KMS-11 (cell line): ENCODE measurements around the gene GALNT2.

Experiments
- H2AFZ ChIP-seq: fragments of 200-600 bp; sonication (generic); 2 replicates; pipeline ENCODE4 v1.6.1; 2016; ENCODE audit warnings: antibody characterized with exemption, mixed run types, low read depth
- H3K27ac ChIP-seq: fragments of 200-600 bp; sonication (generic); 2 replicates; pipeline ENCODE4 v1.6.1; 2016; ENCODE audit warnings: mild to moderate bottlenecking, mixed run types
- H3K27me3 ChIP-seq: fragments of 200-600 bp; sonication (generic); 2 replicates; pipeline ENCODE4 v1.6.1; 2017; ENCODE audit warnings: mild to moderate bottlenecking, low read depth, mixed run types, moderate library complexity; ENCODE audit not compliant: insufficient read depth
- H3K36me3 ChIP-seq: fragments of 200-600 bp; sonication (generic); 2 replicates; pipeline ENCODE4 v1.6.1; 2017; ENCODE audit warnings: mild to moderate bottlenecking, mixed run types; ENCODE audit not compliant: insufficient read depth
- H3K4me1 ChIP-seq: fragments of 200-600 bp; sonication (generic); 2 replicates; pipeline ENCODE4 v1.6.1; 2016; ENCODE audit warnings: mild to moderate bottlenecking, low read depth, mixed run types; ENCODE audit not compliant: poor library complexity, severe bottlenecking
- H3K4me2 ChIP-seq: fragments of 200-600 bp; sonication (generic); 2 replicates; pipeline ENCODE4 v1.7.0; 2016; ENCODE audit warnings: mild to moderate bottlenecking, mixed run types
- H3K4me3 ChIP-seq: fragments of 200-600 bp; sonication (generic); IDR thresholded peaks from 2 replicates; pipeline ENCODE4 v1.6.1; 2017; ENCODE audit warnings: low read depth, low read length, mixed read lengths; ENCODE audit not compliant: insufficient read depth
- H3K79me2 ChIP-seq: fragments of 200-600 bp; sonication (generic); 2 replicates; pipeline ENCODE4 v1.6.1; 2016; ENCODE audit warnings: low read depth, mixed run types; ENCODE audit not compliant: insufficient read depth
- H3K9ac ChIP-seq: fragments of 200-600 bp; sonication (generic); 2 replicates; pipeline ENCODE4 v1.6.1; 2016; ENCODE audit warnings: mild to moderate bottlenecking, mixed run types
- H4K20me1 ChIP-seq: fragments of 200-600 bp; sonication (generic); 2 replicates; pipeline ENCODE4 v1.6.1; 2016; ENCODE audit warnings: mild to moderate bottlenecking, mixed run types; ENCODE audit not compliant: insufficient read depth
- TF ChIP-seq, protein P1 (sequence below): fragments of 200-600 bp; sonication (generic); conservative IDR thresholded peaks from 2 replicates; pipeline ENCODE4 v1.6.1; 2017; ENCODE audit warnings: low read depth, mild to moderate bottlenecking, antibody characterized with exemption, low read length, moderate library complexity, mixed read lengths

Gene GALNT2

DNA sequence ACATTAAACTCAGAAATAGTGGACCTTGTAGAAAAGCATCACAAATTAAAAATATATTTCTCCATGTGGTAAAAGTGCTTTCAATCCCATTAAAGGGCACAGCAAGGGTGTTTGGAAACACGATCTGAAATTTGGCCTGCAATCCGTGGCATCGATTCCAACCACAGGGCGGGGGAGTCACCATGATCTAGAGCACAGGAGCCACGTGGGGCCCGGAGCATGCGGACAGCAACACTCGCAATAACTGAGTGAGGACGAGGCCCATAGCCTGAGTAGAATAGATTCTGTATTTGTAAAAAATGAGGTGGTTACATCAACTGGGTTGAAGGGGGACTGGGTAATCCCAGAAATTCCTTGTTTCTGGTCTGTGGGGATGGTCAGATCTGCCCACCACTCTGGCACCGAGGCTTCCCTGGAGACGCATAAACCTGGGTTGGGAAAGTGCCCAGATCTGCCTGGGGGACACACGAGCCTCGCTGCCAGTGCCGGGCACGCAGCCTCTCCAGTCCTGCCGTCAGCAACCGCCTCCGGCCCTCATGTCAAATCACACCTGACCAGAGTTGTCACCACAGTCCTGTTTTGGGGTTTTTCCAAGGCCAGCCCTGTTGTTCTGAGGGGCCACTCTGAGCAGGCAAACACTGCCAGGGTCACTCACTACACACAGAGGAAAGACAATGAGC is 254.8 kb downstream of the GALNT2 start:
- H3K4me2 ChIP-seq: no peak overlapping the region

DNA sequence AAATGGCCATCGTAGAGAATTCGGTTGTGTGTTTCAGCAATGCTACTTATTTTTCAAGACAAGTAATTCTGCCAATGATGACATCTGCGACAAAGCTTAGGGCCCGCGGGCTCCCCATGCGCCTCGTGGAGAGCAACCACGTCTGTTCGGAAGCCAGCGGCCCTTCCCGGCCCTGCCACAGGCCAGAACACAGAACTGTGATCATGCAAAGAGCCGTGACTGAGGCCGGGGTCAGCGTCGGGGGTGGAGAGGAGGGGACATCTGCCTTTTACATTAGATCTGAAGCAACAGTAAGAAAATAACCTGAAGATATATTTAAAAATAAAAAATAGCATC is 255.4 kb downstream of the GALNT2 start:
- TF ChIP-seq, protein P1, sequence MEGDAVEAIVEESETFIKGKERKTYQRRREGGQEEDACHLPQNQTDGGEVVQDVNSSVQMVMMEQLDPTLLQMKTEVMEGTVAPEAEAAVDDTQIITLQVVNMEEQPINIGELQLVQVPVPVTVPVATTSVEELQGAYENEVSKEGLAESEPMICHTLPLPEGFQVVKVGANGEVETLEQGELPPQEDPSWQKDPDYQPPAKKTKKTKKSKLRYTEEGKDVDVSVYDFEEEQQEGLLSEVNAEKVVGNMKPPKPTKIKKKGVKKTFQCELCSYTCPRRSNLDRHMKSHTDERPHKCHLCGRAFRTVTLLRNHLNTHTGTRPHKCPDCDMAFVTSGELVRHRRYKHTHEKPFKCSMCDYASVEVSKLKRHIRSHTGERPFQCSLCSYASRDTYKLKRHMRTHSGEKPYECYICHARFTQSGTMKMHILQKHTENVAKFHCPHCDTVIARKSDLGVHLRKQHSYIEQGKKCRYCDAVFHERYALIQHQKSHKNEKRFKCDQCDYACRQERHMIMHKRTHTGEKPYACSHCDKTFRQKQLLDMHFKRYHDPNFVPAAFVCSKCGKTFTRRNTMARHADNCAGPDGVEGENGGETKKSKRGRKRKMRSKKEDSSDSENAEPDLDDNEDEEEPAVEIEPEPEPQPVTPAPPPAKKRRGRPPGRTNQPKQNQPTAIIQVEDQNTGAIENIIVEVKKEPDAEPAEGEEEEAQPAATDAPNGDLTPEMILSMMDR: no peak

More for the DNA sequence above, 254.8 kb downstream of the GALNT2 start:
- H3K4me3 ChIP-seq: no peak overlapping the region
- no peak overlapping the region for H2AFZ ChIP-seq
- no peak overlapping the region for H3K9ac ChIP-seq
- TF ChIP-seq, protein P1: no peak
- H4K20me1 ChIP-seq: no peaks in the 10 kb centered on the region
- H3K27me3 ChIP-seq: no peaks in the 10 kb centered on the region
- H3K4me1 ChIP-seq: no peaks in the 10 kb centered on the region
- H3K27ac ChIP-seq: no peak overlapping the region
- no peaks in the 10 kb centered on the region for H3K79me2 ChIP-seq
- H3K36me3 ChIP-seq: no peaks in the 10 kb centered on the region

DNA sequence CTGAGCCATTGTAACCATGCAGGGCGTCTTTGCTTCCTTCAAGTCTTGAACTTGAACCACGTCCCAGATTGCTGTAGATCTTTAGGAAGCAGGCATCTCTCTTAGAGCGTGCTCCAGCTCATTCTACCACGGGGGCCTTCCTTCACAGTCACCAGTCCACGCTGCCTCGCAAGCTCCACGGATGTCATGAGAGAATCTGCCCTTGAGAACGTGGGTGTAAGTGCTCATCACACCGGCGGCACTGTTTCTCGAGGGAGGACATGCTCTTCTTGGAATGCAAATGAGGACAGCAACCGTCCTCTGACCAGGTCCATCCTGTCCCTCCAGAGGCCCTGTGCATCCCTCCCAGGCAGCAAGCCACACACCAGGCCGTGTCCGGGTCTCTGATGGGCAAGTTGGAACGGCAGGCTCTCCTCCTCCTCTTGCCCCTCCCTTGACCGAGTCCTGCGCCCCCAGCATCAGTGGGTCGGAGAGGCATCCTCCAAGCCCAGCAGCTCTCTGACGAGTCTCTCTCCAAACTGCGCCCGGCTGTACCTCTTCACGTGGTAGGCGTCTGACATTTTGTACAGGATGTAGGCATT is 256.0 kb downstream of the GALNT2 start:
- H4K20me1 ChIP-seq: no peaks in the 10 kb centered on the region
- H3K4me3 ChIP-seq: no peak overlapping the region
- H3K27ac ChIP-seq: no peak overlapping the region
- no peak overlapping the region for H3K4me2 ChIP-seq
- H2AFZ ChIP-seq: no peak overlapping the region
- H3K9ac ChIP-seq: no peak overlapping the region
- no peaks in the 10 kb centered on the region for H3K27me3 ChIP-seq
- H3K79me2 ChIP-seq: no peaks in the 10 kb centered on the region
- TF ChIP-seq, protein P1: no peak
- no peaks in the 10 kb centered on the region for H3K4me1 ChIP-seq
- H3K36me3 ChIP-seq: no peaks in the 10 kb centered on the region

More for the DNA sequence above, 255.4 kb downstream of the GALNT2 start:
- Histone ChIP-seq H3K9ac (no peak overlapping the region), H3K4me2 (no peak overlapping the region), H2AFZ (no peak overlapping the region), H3K79me2 (no peaks in the 10 kb centered on the region), H3K27me3 (no peaks in the 10 kb centered on the region), H3K27ac (no peak overlapping the region), H3K36me3 (no peaks in the 10 kb centered on the region), H3K4me1 (no peaks in the 10 kb centered on the region), H4K20me1 (no peaks in the 10 kb centered on the region), H3K4me3 (no peak overlapping the region)

DNA sequence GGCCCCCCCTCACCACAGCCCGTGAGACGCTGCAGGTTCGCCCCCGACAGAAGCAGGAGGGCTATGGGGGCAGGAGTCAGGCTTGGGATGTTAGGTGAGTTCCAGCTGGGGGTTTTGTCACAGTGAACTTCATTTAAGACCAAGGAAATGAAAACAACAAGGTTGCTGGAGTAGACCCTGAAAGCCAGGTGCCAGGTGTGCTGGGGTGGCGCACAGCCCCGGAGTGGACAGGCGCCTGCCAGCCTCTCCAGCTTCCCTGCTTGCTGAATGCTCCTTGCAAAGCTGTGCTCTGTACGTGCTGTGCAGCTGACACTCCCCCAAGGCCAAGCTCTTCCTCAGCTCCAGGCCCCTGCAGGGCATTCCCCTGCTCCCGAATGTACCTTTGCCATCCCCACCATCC is 256.6 kb downstream of the GALNT2 start:
- no peaks in the 10 kb centered on the region for H3K79me2 ChIP-seq
- no peak overlapping the region for H3K4me3 ChIP-seq

More for the DNA sequence above, 256.6 kb downstream of the GALNT2 start:
- Histone ChIP-seq H3K36me3 (no peaks in the 10 kb centered on the region), H3K27me3 (no peaks in the 10 kb centered on the region), H3K4me1 (no peaks in the 10 kb centered on the region), H2AFZ (no peak overlapping the region), H3K27ac (no peak overlapping the region), H3K4me2 (no peak overlapping the region), H4K20me1 (no peaks in the 10 kb centered on the region), H3K9ac (no peak overlapping the region)
- TF ChIP-seq, protein P1: no peak
